Thyroid gland (tissue), 4 donors: ENCODE measurements around the gene SLC39A10.

Experiments
- POLR2A ChIP-seq, 2 donors: fragments of 450-650 bp; IDR thresholded peaks; one replicate each; pipeline ENCODE4 v1.6.1; 2017; ENCODE audit warnings: antibody characterized with exemption in 2 of 2, mild to moderate bottlenecking in 2 of 2, moderate library complexity in 1 of 2
- TF ChIP-seq, protein P1 (sequence below), 6 experiments: fragments of 200-600 bp in 3 of 6; fragments of 450-650 bp in 3 of 6; sonication (generic) in 3 of 6; IDR thresholded peaks; one replicate each; pipeline ENCODE4 v1.5.1; 2016 to 2019; ENCODE audit warnings: antibody characterized with exemption in 6 of 6, mild to moderate bottlenecking in 2 of 6, inconsistent platforms in 1 of 6, moderate library complexity in 1 of 6

DNA sequence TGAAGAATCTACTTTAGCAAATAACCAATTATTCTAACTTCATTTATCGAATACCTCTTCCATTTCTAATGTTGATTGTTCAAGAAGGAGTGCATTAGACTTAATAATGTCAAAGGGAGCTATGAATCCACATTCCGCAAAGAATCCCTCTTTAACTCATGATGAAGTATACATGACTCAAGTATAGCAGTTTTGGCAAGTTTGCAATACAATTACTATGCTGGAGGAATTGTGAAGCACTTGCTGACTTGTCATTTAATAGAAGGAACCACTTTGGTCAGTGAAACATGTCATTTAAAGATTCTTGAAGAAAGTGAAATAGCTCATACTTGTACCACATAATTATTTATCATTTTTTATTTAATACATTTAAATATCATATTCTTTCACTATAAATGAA lies 125.1 kb downstream of the SLC39A10 start:
- no peak for TF ChIP-seq POLR2A (IDR thresholded peaks at IDR 0.05)
- TF ChIP-seq, protein P1, sequence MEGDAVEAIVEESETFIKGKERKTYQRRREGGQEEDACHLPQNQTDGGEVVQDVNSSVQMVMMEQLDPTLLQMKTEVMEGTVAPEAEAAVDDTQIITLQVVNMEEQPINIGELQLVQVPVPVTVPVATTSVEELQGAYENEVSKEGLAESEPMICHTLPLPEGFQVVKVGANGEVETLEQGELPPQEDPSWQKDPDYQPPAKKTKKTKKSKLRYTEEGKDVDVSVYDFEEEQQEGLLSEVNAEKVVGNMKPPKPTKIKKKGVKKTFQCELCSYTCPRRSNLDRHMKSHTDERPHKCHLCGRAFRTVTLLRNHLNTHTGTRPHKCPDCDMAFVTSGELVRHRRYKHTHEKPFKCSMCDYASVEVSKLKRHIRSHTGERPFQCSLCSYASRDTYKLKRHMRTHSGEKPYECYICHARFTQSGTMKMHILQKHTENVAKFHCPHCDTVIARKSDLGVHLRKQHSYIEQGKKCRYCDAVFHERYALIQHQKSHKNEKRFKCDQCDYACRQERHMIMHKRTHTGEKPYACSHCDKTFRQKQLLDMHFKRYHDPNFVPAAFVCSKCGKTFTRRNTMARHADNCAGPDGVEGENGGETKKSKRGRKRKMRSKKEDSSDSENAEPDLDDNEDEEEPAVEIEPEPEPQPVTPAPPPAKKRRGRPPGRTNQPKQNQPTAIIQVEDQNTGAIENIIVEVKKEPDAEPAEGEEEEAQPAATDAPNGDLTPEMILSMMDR (IDR thresholded peaks at IDR 0.05), result no peak
